HFFc6 (cell line): ENCODE data around the gene PARD3B. TPM values are rescaled to one million over a fixed set of nuclear protein-coding genes. Genes with fewer than 3 reads are reported as not detected.

Source experiments
- DNase-seq: peaks from one replicate; pipeline ENCODE4 v3.0.0-alpha.2; 2018
- H3K27ac Mint-ChIP-seq: 2 replicates; pipeline ENCODE4 v1.8.0; 2020; ENCODE audit warnings: mild to moderate bottlenecking, mixed read lengths
- H3K27me3 Mint-ChIP-seq: 2 replicates; pipeline ENCODE4 v1.8.0; 2021; ENCODE audit warnings: mild to moderate bottlenecking, moderate library complexity, mixed read lengths; ENCODE audit not compliant: insufficient read depth
- H3K36me3 Mint-ChIP-seq: 2 replicates; pipeline ENCODE4 v1.8.0; 2021; ENCODE audit warnings: low read depth, mixed read lengths
- H3K4me1 Mint-ChIP-seq: 2 replicates; pipeline ENCODE4 v1.8.0; 2020; ENCODE audit warnings: low read depth, mixed read lengths
- H3K4me3 Mint-ChIP-seq: 2 replicates; pipeline ENCODE4 v1.8.0; 2020; ENCODE audit warnings: mild to moderate bottlenecking, moderate library complexity, mixed read lengths
- H3K9me3 Mint-ChIP-seq: 2 replicates; pipeline ENCODE4 v1.8.0; 2020; ENCODE audit warnings: mild to moderate bottlenecking, mixed read lengths
- total RNA-seq, 6 experiments: library from RNA; stranded (reverse); fragmentation: NEBNext Ultra II Directional; extraction: Animal tissue kit (Norgen Biotek cat#: 25700); gene quantifications; 2 replicates in 1 of 6; 3 replicates in 5 of 6; pipeline ENCODE4 v1.2.3, GENCODE V29; 2021
- TF ChIP-seq, protein P1 (sequence below): fragments of 200-600 bp; sonication (generic); IDR thresholded peaks from 2 replicates; pipeline ENCODE4 v1.5.0; 2021; ENCODE audit warnings: antibody characterized with exemption, mild to moderate bottlenecking

Gene PARD3B
- total RNA-seq, 6 experiments from 2014 or later, result 14.0 to 22.4 (median 15.3) TPM

DNA sequence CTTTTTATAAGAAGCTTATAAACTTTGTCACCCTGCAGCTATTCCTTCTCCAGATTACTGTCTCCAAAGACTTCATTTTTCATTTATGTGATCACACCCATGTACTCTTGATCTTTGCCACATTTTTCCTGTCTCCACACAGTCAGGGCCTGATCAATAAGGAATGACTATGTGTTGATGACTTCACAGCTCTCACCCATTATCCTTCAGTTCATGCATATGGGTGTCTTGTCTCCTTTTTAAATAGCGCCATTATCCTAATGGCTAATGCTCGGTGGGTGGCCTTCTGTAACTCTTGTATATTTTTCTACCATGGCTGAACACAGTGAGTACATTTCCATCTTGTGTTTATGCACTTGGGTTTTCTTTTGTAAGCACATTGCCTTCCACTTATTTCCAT lies 801.4 kb downstream of the PARD3B start:
- Mint-ChIP-seq H3K36me3 (no peaks in the 10 kb centered on the region), H3K27ac (no peak overlapping the region), H3K9me3 (no peaks in the 10 kb centered on the region), H3K27me3 (no peaks in the 10 kb centered on the region), H3K4me1 (peaks cover 12% of the 10 kb centered on the region), H3K4me3 (no peak overlapping the region)
- TF ChIP-seq, protein P1, sequence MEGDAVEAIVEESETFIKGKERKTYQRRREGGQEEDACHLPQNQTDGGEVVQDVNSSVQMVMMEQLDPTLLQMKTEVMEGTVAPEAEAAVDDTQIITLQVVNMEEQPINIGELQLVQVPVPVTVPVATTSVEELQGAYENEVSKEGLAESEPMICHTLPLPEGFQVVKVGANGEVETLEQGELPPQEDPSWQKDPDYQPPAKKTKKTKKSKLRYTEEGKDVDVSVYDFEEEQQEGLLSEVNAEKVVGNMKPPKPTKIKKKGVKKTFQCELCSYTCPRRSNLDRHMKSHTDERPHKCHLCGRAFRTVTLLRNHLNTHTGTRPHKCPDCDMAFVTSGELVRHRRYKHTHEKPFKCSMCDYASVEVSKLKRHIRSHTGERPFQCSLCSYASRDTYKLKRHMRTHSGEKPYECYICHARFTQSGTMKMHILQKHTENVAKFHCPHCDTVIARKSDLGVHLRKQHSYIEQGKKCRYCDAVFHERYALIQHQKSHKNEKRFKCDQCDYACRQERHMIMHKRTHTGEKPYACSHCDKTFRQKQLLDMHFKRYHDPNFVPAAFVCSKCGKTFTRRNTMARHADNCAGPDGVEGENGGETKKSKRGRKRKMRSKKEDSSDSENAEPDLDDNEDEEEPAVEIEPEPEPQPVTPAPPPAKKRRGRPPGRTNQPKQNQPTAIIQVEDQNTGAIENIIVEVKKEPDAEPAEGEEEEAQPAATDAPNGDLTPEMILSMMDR, result no peak
- no peak for DNase-seq

DNA sequence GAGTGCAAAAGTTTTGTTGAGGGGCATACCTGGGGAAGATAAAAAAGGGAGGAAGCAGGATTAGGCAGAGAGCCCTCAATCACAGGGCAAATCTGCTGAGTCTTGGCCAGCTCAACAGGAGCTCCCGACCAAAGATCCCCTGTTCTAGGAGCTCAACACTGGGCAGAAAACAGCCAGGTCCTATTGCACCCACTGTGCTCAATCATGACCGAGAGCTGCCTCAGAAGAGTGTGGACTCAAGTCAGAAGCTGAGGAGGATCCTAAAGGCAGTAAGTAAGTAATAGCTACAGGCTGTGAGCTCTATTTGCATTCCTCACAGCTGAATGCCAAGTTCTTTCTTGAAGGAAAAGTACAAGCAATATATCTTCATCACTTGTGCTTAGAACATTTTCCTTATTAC lies 802.6 kb downstream of the PARD3B start:
- Mint-ChIP-seq H3K9me3 (no peaks in the 10 kb centered on the region), H3K4me3 (no peak overlapping the region), H3K27ac (no peak overlapping the region), H3K36me3 (no peaks in the 10 kb centered on the region), H3K27me3 (no peaks in the 10 kb centered on the region), H3K4me1 (peaks cover 21% of the 10 kb centered on the region)
- DNase-seq, result no peak
- TF ChIP-seq, protein P1, result no peak

DNA sequence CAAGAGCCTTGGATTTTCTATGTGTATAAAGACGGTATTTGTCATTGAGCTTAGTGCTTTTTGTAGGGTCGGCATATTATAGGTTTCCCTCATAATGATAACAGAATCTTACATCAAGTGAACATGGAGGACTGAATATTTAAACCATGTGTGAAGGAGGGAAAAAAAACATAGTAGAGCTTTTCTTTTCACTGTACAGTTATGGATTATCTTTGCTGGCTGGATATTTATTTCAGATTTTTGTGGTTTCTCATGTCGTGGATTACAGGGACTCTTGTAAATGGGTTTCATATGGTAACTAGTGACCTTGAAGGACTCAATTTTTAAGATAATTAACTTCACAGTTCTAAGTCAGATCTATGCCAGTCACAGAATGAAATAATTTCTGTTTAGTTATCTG lies 806.8 kb downstream of the PARD3B start:
- no peaks in the 10 kb centered on the region for H3K9me3 Mint-ChIP-seq
- no peak for DNase-seq
- no peak overlapping the region for H3K4me3 Mint-ChIP-seq
- H3K4me1 Mint-ChIP-seq, result peaks cover 26% of the 10 kb centered on the region
- no peaks in the 10 kb centered on the region for H3K36me3 Mint-ChIP-seq
- TF ChIP-seq, protein P1, result no peak
- H3K27me3 Mint-ChIP-seq, result no peaks in the 10 kb centered on the region
- peak overlapping the region; percentile 3; the same call in 1 of the 2 replicates for H3K27ac Mint-ChIP-seq

DNA sequence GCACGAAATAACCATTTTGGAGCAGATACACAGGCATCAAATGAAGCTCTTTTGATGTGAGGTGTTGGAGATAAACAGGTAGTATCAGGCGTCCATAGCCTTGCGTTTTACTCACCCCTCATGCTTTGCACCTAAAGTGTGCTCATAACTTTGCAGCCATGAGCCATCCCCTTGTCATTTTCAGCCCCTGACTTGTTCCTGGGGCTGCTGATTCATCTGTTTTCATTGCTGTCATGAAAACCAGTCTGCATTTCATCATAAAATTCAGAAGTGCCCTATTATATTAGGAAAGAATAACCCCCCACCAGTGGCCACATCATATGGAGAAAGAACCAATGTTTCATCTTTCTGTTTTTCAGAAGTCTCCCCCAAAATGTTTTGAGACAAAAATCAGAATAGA lies 807.3 kb downstream of the PARD3B start:
- peak overlapping the region; percentile 62 for H3K27ac Mint-ChIP-seq
- no peaks in the 10 kb centered on the region for H3K36me3 Mint-ChIP-seq
- H3K4me1 Mint-ChIP-seq, result peaks cover 31% of the 10 kb centered on the region
- H3K9me3 Mint-ChIP-seq, result no peaks in the 10 kb centered on the region
- H3K27me3 Mint-ChIP-seq, result no peaks in the 10 kb centered on the region
- peak; percentile 48 for DNase-seq
- TF ChIP-seq, protein P1, result no peak
- no peak overlapping the region for H3K4me3 Mint-ChIP-seq

DNA sequence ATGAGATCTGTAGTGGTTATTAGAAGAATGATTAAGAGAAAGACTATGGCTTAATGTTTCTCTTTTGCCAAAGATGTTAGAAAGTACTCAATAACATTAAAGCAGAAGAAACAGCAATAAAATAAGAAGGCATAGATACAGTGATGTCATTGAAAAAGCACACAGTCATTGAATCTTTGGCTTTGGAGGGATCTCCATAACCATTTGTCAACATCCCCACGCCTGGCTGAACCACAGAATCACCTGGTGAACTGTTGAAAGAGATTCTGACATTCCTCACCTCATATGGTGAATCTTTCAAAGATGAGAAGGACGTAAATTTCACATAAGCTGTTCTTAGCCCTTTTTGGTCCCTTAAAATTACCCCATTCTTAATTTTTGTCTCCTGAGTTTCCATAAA lies 812.5 kb downstream of the PARD3B start:
- H3K27ac Mint-ChIP-seq, result peak overlapping the region; percentile 35; the same call in 1 of the 2 replicates
- DNase-seq, result no peak

More for the DNA sequence above, 812.5 kb downstream of the PARD3B start:
- TF ChIP-seq, protein P1, result no peak
- peaks cover 50% of the 10 kb centered on the region for H3K4me1 Mint-ChIP-seq
- no peak overlapping the region; the same call in 1 of the 2 replicates for H3K4me3 Mint-ChIP-seq
- no peaks in the 10 kb centered on the region for H3K36me3 Mint-ChIP-seq
- H3K27me3 Mint-ChIP-seq, result no peaks in the 10 kb centered on the region; the same call in 1 of the 2 replicates
- no peaks in the 10 kb centered on the region for H3K9me3 Mint-ChIP-seq
